ENCODE measurements around the gene SLC51A.

- TF ChIP-seq CTCF (CRISPR knock-in tag; IDR thresholded peaks at IDR 0.05) = no peak
- TF ChIP-seq TBL1XR1 (IDR thresholded peaks at IDR 0.05; ENCODE audit: borderline replicate concordance, low read length, partially characterized antibody) = no peak
- no peak for TF ChIP-seq ZNF770 (CRISPR knock-in tag; IDR thresholded peaks at IDR 0.05)
- TF ChIP-seq ELF4 (CRISPR knock-in tag; IDR thresholded peaks at IDR 0.05; ENCODE audit: borderline replicate concordance) = no peak
- no peak for TF ChIP-seq ZFP41 (CRISPR knock-in tag; IDR thresholded peaks at IDR 0.05; ENCODE audit: borderline replicate concordance)
- no peak for TF ChIP-seq ZNF20 (CRISPR knock-in tag; IDR thresholded peaks at IDR 0.05)
- no peak for TF ChIP-seq MIER2 (CRISPR knock-in tag; IDR thresholded peaks at IDR 0.05)
These were observed 41.7 kb upstream of the SLC51A start for GRCh38 chr3:196174652-196175051.
